ENCODE measurements around the gene MCM9.
"Not testable (repeated sequence)": the region's sequence is repeated elsewhere in the genome, so short reads cannot be mapped to it uniquely, and the experiment has no call there.

MCM9 gene

DNA sequence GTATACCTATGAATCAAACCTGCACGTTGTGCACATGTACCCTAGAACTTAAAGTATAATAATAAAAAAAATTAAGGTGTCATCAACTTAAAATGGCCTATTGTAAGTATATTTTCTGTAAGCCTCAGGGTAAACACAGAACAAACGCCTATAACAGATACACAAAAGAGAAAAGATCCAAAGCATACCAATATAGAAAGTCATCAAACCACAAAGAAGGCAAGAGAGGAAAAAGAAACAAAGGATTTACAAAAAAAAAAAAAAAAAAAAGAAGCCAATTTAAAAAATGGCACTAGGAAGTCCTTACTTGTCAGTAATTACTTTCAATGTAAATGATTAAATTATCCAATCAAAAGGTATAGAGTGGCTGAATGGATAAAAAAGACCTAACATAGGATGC is 65.6 kb downstream of the MCM9 start:
- no peak overlapping the region for H3K9ac ChIP-seq (ENCODE audit: low read length)
- no peak overlapping the region for H3K4me3 ChIP-seq (ENCODE audit: low read depth, low read length, poor library complexity, severe bottlenecking)
- H3F3A ChIP-seq (ENCODE audit: insufficient read depth, low read length): no peaks in the 10 kb centered on the region
- TF ChIP-seq, protein P1, sequence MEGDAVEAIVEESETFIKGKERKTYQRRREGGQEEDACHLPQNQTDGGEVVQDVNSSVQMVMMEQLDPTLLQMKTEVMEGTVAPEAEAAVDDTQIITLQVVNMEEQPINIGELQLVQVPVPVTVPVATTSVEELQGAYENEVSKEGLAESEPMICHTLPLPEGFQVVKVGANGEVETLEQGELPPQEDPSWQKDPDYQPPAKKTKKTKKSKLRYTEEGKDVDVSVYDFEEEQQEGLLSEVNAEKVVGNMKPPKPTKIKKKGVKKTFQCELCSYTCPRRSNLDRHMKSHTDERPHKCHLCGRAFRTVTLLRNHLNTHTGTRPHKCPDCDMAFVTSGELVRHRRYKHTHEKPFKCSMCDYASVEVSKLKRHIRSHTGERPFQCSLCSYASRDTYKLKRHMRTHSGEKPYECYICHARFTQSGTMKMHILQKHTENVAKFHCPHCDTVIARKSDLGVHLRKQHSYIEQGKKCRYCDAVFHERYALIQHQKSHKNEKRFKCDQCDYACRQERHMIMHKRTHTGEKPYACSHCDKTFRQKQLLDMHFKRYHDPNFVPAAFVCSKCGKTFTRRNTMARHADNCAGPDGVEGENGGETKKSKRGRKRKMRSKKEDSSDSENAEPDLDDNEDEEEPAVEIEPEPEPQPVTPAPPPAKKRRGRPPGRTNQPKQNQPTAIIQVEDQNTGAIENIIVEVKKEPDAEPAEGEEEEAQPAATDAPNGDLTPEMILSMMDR (IDR thresholded peaks at IDR 0.05; ENCODE audit: low read length): no peak
- TF ChIP-seq EZH2 (IDR thresholded peaks at IDR 0.05; ENCODE audit: borderline replicate concordance, low read length): no peak
- H3K9me2 ChIP-seq (ENCODE audit: low read depth, low read length): no peaks in the 10 kb centered on the region
- H3K4me2 ChIP-seq (ENCODE audit: low read length): no peak overlapping the region
- H3K36me3 ChIP-seq (ENCODE audit: insufficient read depth, low read length): no peaks in the 10 kb centered on the region
- no peaks in the 10 kb centered on the region for H4K20me1 ChIP-seq (ENCODE audit: insufficient read depth, low read length)
- H2AFZ ChIP-seq (ENCODE audit: low read length): no peak overlapping the region
- no peaks in the 10 kb centered on the region for H3K9me3 ChIP-seq (ENCODE audit: low read length)
- no peaks in the 10 kb centered on the region for H3K27me3 ChIP-seq (ENCODE audit: insufficient read depth, low read length)
- peaks cover 16% of the 10 kb centered on the region for H3K4me1 ChIP-seq (ENCODE audit: insufficient read depth, low read length, severe bottlenecking)
- H3K79me2 ChIP-seq (ENCODE audit: insufficient read depth, low read length): peaks cover 18% of the 10 kb centered on the region
- H3K27ac ChIP-seq (ENCODE audit: low read depth, low read length, poor library complexity, severe bottlenecking): no peak overlapping the region

DNA sequence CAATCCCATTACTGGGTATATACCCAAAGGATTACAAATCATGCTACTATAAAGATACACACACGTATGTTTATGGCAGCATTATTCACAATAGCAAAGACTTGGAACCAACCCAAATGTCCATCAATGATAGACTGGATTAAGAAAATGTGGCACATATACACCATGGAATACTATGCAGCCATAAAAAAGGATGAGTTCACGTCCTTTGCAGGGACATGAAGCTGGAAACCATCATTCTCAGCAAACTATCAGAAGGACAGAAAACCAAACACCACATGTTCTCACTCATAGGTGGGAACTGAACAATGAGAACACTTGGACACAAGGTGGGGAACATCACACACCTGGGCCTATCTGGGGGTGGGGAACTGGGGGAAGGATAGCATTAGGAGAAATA is 66.1 kb downstream of the MCM9 start:
- H3K9ac ChIP-seq (ENCODE audit: low read length); H3K27me3 ChIP-seq (ENCODE audit: insufficient read depth, low read length); H3K9me3 ChIP-seq (ENCODE audit: low read length); H3K27ac ChIP-seq (ENCODE audit: low read depth, low read length, poor library complexity, severe bottlenecking); H3K36me3 ChIP-seq (ENCODE audit: insufficient read depth, low read length); H3K9me2 ChIP-seq (ENCODE audit: low read depth, low read length); H3K4me2 ChIP-seq (ENCODE audit: low read length); H3F3A ChIP-seq (ENCODE audit: insufficient read depth, low read length); H3K4me3 ChIP-seq (ENCODE audit: low read depth, low read length, poor library complexity, severe bottlenecking); H2AFZ ChIP-seq (ENCODE audit: low read length); H4K20me1 ChIP-seq (ENCODE audit: insufficient read depth, low read length): not testable (repeated sequence)
- Histone ChIP-seq H3K4me1 (ENCODE audit: insufficient read depth, low read length, severe bottlenecking) (peaks cover 20% of the 10 kb centered on the region), H3K79me2 (ENCODE audit: insufficient read depth, low read length) (peaks cover 20% of the 10 kb centered on the region)

DNA sequence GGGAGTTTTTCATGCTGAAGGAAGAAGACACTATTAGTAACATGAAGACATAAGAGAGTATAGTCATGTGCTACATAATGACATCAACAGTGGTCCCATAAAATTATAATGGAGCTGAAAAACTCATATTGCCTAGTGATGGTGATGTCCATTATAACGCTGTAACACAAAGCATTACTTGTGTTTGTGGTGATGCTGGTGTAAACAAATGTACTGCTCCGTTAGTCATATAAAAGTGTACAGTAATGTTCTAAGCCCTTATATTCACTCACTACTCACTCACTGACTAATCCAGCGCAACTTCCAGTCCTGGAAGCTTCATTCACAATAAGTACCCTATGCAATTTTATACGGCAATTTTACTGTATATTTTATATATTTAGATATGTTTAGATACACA is 67.8 kb downstream of the MCM9 start:
- Histone ChIP-seq H3K4me2 (ENCODE audit: low read length) (no peak overlapping the region), H3K27me3 (ENCODE audit: insufficient read depth, low read length) (no peaks in the 10 kb centered on the region), H3K36me3 (ENCODE audit: insufficient read depth, low read length) (0 out of 2 replicates have a peak, but pooled peaks cover under 1% of the 10 kb centered on the region), H4K20me1 (ENCODE audit: insufficient read depth, low read length) (no peaks in the 10 kb centered on the region), H3K4me3 (ENCODE audit: low read depth, low read length, poor library complexity, severe bottlenecking) (no peak overlapping the region), H3K27ac (ENCODE audit: low read depth, low read length, poor library complexity, severe bottlenecking) (no peak overlapping the region), H3K9me3 (ENCODE audit: low read length) (no peaks in the 10 kb centered on the region), H3F3A (ENCODE audit: insufficient read depth, low read length) (no peaks in the 10 kb centered on the region), H3K4me1 (ENCODE audit: insufficient read depth, low read length, severe bottlenecking) (peaks cover 27% of the 10 kb centered on the region), H3K9me2 (ENCODE audit: low read depth, low read length) (no peaks in the 10 kb centered on the region), H3K9ac (ENCODE audit: low read length) (no peak overlapping the region), H3K79me2 (ENCODE audit: insufficient read depth, low read length) (peaks cover 27% of the 10 kb centered on the region), H2AFZ (ENCODE audit: low read length) (no peak overlapping the region)
- TF ChIP-seq, protein P1 (IDR thresholded peaks at IDR 0.05; ENCODE audit: low read length): no peak
- no peak for TF ChIP-seq EZH2 (IDR thresholded peaks at IDR 0.05; ENCODE audit: borderline replicate concordance, low read length)

DNA sequence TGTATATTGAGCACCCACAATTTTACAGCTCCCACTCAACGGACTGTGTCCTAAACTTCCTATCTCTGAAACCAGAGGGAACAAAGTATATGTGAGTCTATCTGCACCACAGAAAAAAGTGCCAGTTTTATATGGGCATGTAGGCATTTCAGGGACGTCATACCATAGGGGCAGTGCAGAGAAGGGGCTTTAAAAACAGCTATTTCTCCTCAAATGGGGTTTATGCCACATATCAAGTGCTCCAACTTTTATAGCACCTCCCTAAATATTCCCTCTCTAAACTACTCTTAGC is 69.9 kb downstream of the MCM9 start:
- Histone ChIP-seq H2AFZ (ENCODE audit: low read length) (no peak overlapping the region), H3K4me2 (ENCODE audit: low read length) (peak overlapping the region; percentile 76), H3K27ac (ENCODE audit: low read depth, low read length, poor library complexity, severe bottlenecking) (peak overlapping the region; percentile 49), H3K9me2 (ENCODE audit: low read depth, low read length) (no peaks in the 10 kb centered on the region), H4K20me1 (ENCODE audit: insufficient read depth, low read length) (no peaks in the 10 kb centered on the region), H3K9ac (ENCODE audit: low read length) (peak overlapping the region; percentile 52; the same call in 1 of the 2 replicates), H3K9me3 (ENCODE audit: low read length) (no peaks in the 10 kb centered on the region), H3K4me3 (ENCODE audit: low read depth, low read length, poor library complexity, severe bottlenecking) (peak overlapping the region; percentile 49), H3K4me1 (ENCODE audit: insufficient read depth, low read length, severe bottlenecking) (peaks cover 24% of the 10 kb centered on the region), H3K27me3 (ENCODE audit: insufficient read depth, low read length) (no peaks in the 10 kb centered on the region), H3F3A (ENCODE audit: insufficient read depth, low read length) (no peaks in the 10 kb centered on the region), H3K36me3 (ENCODE audit: insufficient read depth, low read length) (peaks cover 10% of the 10 kb centered on the region), H3K79me2 (ENCODE audit: insufficient read depth, low read length) (peaks cover 16% of the 10 kb centered on the region)
- TF ChIP-seq, protein P1 (IDR thresholded peaks at IDR 0.05; ENCODE audit: low read length): no peak
- TF ChIP-seq EZH2 (IDR thresholded peaks at IDR 0.05; ENCODE audit: borderline replicate concordance, low read length): no peak
